Thymus (tissue), 11 donors: ENCODE results near the gene FCGR2B. TPM values are rescaled to one million over a fixed set of nuclear protein-coding genes. Genes with fewer than 3 reads are reported as not detected.
"Not testable (repeated sequence)": the region's sequence is repeated elsewhere in the genome, so short reads cannot be mapped to it uniquely, and the experiment has no call there.

Source experiments
- DNase-seq, 9 donors: peaks; one replicate each; pipeline ENCODE4 v3.0.0-alpha.2; 2013; ENCODE audit warnings: low spot score in 9 of 9, low read depth in 6 of 9, missing footprints in 1 of 9
- H3K27ac ChIP-seq, 2 donors: one replicate each; pipeline ENCODE4 v1.5.1; 2013; ENCODE audit warnings: control low read depth in 1 of 2, low read depth in 1 of 2, low read length in 1 of 2, mild to moderate bottlenecking in 1 of 2, moderate library complexity in 1 of 2
- H3K27me3 ChIP-seq, 2 donors: one replicate each; pipeline ENCODE4 v1.5.1; 2013; ENCODE audit warnings: low read length in 1 of 2; ENCODE audit not compliant: control insufficient read depth in 2 of 2, insufficient read depth in 1 of 2
- H3K36me3 ChIP-seq, 2 donors: one replicate each; pipeline ENCODE4 v1.5.1; 2013; ENCODE audit warnings: low read length in 1 of 2, mild to moderate bottlenecking in 1 of 2, moderate library complexity in 1 of 2; ENCODE audit not compliant: control insufficient read depth in 2 of 2, insufficient read depth in 2 of 2
- H3K4me1 ChIP-seq, 2 donors: one replicate each; pipeline ENCODE4 v1.5.1; 2013; ENCODE audit warnings: low read length in 2 of 2; ENCODE audit not compliant: control insufficient read depth in 2 of 2, insufficient read depth in 2 of 2
- H3K4me3 ChIP-seq, 2 donors: one replicate each; pipeline ENCODE4 v1.5.1; 2013; ENCODE audit warnings: low read length in 2 of 2, control low read depth in 1 of 2, mild to moderate bottlenecking in 1 of 2
- H3K9me3 ChIP-seq, 2 donors: one replicate each; pipeline ENCODE4 v1.5.1; 2013; ENCODE audit warnings: low read length in 1 of 2, mild to moderate bottlenecking in 1 of 2; ENCODE audit not compliant: control insufficient read depth in 2 of 2, insufficient read depth in 1 of 2
- WGBS: extraction: QIAGEN DNeasy Blood & Tissue Kit; methylation state at CpG from one replicate; pipeline ENCODE4 v1.1.7; 2013; 5-methylcytosine and 5-hydroxymethylcytosine counted together
- polyA plus RNA-seq: library from polyadenylated mRNA; stranded (reverse); fragments of 200-250 nt; gene quantifications from one replicate; pipeline ENCODE4 v1.2.3, GENCODE V29; 2013
- total RNA-seq: library from RNA; stranded (reverse); fragments of 120-200 nt; gene quantifications from one replicate; pipeline ENCODE4 v1.2.4, GENCODE V29; 2013
- donor health status: healthy.

Gene FCGR2B
- total and polyA plus RNA-seq, 2 donors, result 1.3 to 10.9 TPM

GRCh38 chr1:161671045-161672020 is 8.4 kb downstream of the FCGR2B start:
- not testable (repeated sequence) for H3K9me3 ChIP-seq, DNase-seq, H3K36me3 ChIP-seq, H3K27me3 ChIP-seq, H3K4me1 ChIP-seq, H3K27ac ChIP-seq, H3K4me3 ChIP-seq
- WGBS, result 89% methylated on average over 12 of the region's 15 CpGs

GRCh38 chr1:161673437-161673836 is 10.5 kb downstream of the FCGR2B start:
- not testable (repeated sequence) for H3K4me3 ChIP-seq, H3K27me3 ChIP-seq, H3K9me3 ChIP-seq, H3K4me1 ChIP-seq, H3K36me3 ChIP-seq, H3K27ac ChIP-seq, DNase-seq
- 86% methylated on average over 7 of the region's 7 CpGs for WGBS

DNA sequence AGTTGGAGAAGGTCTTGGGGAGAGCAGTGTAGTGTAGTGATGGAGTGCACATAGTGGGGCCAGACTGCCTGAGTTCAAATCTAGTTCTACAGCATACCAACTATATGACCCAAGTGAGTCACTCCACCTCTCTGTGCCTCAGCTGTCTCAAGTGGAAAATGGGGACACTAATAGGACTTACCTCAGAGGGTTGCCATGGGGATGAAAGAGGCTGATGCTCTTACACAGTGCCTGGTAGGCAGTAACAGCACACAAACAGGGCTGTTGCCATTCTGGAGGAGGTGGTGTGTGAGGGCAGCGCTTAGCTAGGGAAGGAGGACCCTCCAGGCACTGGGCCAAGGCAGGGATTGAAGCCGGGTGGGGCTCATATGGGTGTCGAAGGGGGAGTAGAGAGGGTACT is 11.5 kb downstream of the FCGR2B start:
- not testable (repeated sequence) for DNase-seq, H3K4me3 ChIP-seq, H3K36me3 ChIP-seq, H3K4me1 ChIP-seq, H3K9me3 ChIP-seq, H3K27ac ChIP-seq, H3K27me3 ChIP-seq
- WGBS, result 97% methylated on average over 2 of the region's 3 CpGs

GRCh38 chr1:161674908-161675307 is 12.0 kb downstream of the FCGR2B start:
- H3K36me3 ChIP-seq, H3K4me1 ChIP-seq, DNase-seq, H3K9me3 ChIP-seq, H3K27me3 ChIP-seq, H3K4me3 ChIP-seq, H3K27ac ChIP-seq: not testable (repeated sequence)
- WGBS, result 78% methylated on average over 3 of the region's 3 CpGs

GRCh38 chr1:161676441-161676840 is 13.5 kb downstream of the FCGR2B start:
- WGBS, result 97% methylated on average over 2 of the region's 2 CpGs

DNA sequence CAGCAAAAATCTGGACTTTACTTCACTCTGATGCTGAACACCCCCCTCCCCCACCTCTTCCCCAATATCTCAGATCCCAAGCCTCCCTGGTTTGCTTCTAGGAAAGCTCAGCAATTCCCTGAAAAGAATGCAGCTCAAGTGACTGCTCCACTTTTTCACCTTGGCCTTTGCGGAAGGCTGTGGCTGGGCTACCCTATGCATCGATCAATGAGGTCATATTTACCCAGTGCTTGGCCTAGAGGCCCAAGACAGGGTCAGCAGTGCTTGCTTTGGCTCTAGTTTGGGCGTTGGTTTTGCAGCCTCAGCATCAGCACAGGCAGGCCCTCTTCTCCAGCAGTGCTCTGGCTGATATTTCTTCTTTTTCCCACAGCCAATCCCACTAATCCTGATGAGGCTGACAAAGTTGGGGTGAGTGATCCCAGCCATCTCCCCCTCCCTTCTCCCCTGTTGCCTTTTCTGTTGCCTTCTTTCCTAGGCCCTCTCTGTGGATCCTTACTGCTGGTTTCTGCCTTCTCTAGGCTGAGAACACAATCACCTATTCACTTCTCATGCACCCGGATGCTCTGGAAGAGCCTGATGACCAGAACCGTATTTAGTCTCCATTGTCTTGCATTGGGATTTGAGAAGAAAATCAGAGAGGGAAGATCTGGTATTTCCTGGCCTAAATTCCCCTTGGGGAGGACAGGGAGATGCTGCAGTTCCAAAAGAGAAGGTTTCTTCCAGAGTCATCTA is 14.2 kb downstream of the FCGR2B start:
- Histone ChIP-seq H3K4me3 (no peak overlapping the region), H3K27me3 (no peaks in the 10 kb centered on the region), H3K9me3 (no peaks in the 10 kb centered on the region), H3K27ac (no peak overlapping the region), H3K36me3 (no peaks in the 10 kb centered on the region), H3K4me1 (no peaks in the 10 kb centered on the region)
- no peak for DNase-seq
- WGBS, result 87% methylated on average over 5 of the region's 5 CpGs

More at GRCh38 chr1:161676441-161676840, 13.5 kb downstream of the FCGR2B start:
- no peaks in the 10 kb centered on the region for H3K4me1 ChIP-seq
- no peaks in the 10 kb centered on the region for H3K9me3 ChIP-seq
- no peaks in the 10 kb centered on the region for H3K27me3 ChIP-seq
- no peak overlapping the region for H3K4me3 ChIP-seq
- DNase-seq, result no peak
- H3K27ac ChIP-seq, result no peak overlapping the region
- H3K36me3 ChIP-seq, result no peaks in the 10 kb centered on the region

DNA sequence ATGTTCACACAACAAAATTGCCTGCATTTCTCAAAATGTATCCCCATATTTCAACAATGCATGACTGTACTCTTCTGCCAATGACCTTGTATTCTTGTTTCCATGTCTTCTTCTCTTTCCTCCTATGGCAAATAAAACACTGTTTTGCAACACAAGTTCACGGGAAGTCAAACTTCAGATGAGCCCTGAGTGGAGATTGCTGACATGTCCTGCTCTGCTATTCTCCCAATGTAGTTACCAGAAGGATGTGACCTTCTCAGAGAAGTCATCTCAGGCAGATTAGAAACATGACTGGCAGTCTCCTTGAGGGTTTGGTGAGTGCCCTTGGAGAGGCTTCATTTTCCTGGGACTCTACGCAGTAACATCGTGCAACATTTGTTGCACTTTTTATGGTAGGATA is 15.6 kb downstream of the FCGR2B start:
- Histone ChIP-seq H3K36me3 (no peaks in the 10 kb centered on the region), H3K27me3 (no peaks in the 10 kb centered on the region), H3K4me3 (no peak overlapping the region), H3K4me1 (no peaks in the 10 kb centered on the region), H3K27ac (no peak overlapping the region), H3K9me3 (no peaks in the 10 kb centered on the region)
- WGBS, result 98% methylated on average over 3 of the region's 3 CpGs
- DNase-seq, result no peak

DNA sequence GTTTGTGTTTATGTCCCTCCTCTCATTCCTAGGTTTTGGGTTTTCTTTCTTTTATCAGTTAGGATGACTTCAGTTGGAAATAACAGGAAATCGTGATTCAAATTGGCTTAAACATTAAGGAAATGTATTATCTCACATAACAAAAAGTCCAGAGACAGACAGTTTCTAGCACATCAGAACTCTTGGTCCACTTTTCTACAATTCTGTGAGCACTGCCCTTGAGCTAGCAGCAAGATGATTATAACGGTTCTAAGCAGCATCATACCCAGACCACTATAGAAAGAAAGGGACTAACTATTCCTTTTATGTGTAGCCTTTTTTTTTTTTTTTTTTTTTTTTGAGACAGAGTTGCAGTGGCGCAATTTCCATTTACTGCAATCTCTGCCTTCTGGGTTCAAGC is 18.9 kb downstream of the FCGR2B start:
- no peak overlapping the region for H3K27ac ChIP-seq
- 95% methylated on average over 3 of the region's 3 CpGs for WGBS
- H3K4me1 ChIP-seq, result no peaks in the 10 kb centered on the region
- no peak for DNase-seq
- H3K4me3 ChIP-seq, result no peak overlapping the region
- peaks cover 0 to 2% of the 10 kb centered on the region in 2 donors for H3K27me3 ChIP-seq
- no peaks in the 10 kb centered on the region for H3K36me3 ChIP-seq
- no peaks in the 10 kb centered on the region for H3K9me3 ChIP-seq

- H3K4me3 ChIP-seq, result no peak overlapping the region
- 87% methylated on average over 3 of the region's 3 CpGs for WGBS
These were observed 26.0 kb downstream of the FCGR2B start for GRCh38 chr1:161688946-161689345.

More at GRCh38 chr1:161688946-161689345, 26.0 kb downstream of the FCGR2B start:
- Histone ChIP-seq H3K27me3 (peaks cover 0 to 10% of the 10 kb centered on the region in 2 donors), H3K4me1 (no peaks in the 10 kb centered on the region), H3K9me3 (peaks cover 0 to 3% of the 10 kb centered on the region in 2 donors), H3K36me3 (no peaks in the 10 kb centered on the region), H3K27ac (no peak overlapping the region)
- DNase-seq, result no peak
